HL-60 (cell line): Measurements from ENCODE around the gene PSMD8.

Source experiments
- DNase-seq, 2 experiments: peaks; one replicate each; pipeline ENCODE4 v3.0.0-alpha.2; 2010 to 2020; ENCODE audit warnings: low read depth in 1 of 2, low spot score in 1 of 2
- H3K27ac ChIP-seq: fragments of 250-450 bp; sonication (Bioruptor Pico); replicated peaks from 2 replicates; pipeline ENCODE4 v1.5.1; 2020; ENCODE audit warnings: mild to moderate bottlenecking, moderate library complexity
- H3K27me3 ChIP-seq: fragments of 250-450 bp; sonication (Bioruptor Pico); 2 replicates; pipeline ENCODE4 v1.5.1; 2021; ENCODE audit warnings: mild to moderate bottlenecking, moderate library complexity; ENCODE audit not compliant: insufficient read depth, poor library complexity, severe bottlenecking
- H3K4me3 ChIP-seq: replicated peaks from 2 replicates; pipeline ENCODE4 v1.5.1; 2011; ENCODE audit warnings: mild to moderate bottlenecking, control low read depth, low read length; ENCODE audit not compliant: insufficient read depth
- GABPA ChIP-seq: IDR thresholded peaks from 2 replicates; pipeline ENCODE4 v1.6.1; 2012; ENCODE audit warnings: low read depth
- POLR2AphosphoS5 ChIP-seq: IDR thresholded peaks from 2 replicates; pipeline ENCODE4 v1.6.1; 2012; ENCODE audit warnings: low read depth
- SPI1 ChIP-seq: IDR thresholded peaks from 2 replicates; pipeline ENCODE4 v1.6.1; 2012; ENCODE audit warnings: low read depth, mild to moderate bottlenecking, borderline replicate concordance
- TF ChIP-seq, protein P1 (sequence below): IDR thresholded peaks from one replicate; pipeline ENCODE4 v1.5.1; 2011; ENCODE audit warnings: low read length, control low read depth, inconsistent platforms; ENCODE audit not compliant: insufficient read depth
- TF ChIP-seq, protein P2 (sequence below): IDR thresholded peaks from 2 replicates; pipeline ENCODE4 v1.6.1; 2012; ENCODE audit warnings: low read depth; ENCODE audit not compliant: insufficient replicate concordance

PSMD8 gene

DNA sequence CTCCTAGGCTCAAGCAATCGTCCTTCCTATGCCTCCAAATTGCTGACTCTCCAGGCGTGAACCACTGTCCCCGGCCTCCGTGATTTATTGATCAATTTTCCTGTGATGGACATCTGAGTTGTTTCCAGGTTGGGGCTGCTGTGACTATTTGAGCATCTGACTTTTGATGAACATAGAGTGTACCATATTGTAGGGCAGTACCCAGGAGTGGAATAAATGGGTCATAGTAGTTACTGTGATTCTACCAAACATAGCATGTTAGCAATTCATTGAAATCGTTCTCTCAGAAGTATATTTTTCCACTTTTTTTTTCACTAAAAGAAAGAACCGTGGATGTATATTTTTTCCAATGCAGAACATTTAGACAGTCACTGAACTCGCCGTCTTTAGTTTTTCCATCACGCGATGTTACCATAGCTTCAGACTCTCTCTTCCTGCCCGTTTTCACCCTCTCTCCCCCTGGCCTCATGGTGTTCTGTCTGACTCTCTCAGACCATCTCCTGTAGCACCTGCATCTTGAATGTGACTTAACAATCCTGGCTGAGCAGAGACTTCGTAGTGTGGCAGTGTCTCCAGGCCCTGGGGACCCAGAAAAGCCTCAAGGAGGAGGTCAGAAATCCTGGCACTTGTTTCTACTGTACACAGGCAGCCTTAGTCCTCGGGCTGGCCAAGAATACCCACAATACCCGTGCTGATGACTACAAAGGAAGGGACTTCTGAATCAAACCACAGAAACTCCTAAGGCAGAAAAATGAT is 54.9 kb downstream of the PSMD8 start:
- Histone ChIP-seq H3K4me3 (no peak overlapping the region), H3K27ac (no peak overlapping the region), H3K27me3 (no peaks in the 10 kb centered on the region)
- DNase-seq = no peak
- no peak for TF ChIP-seq SPI1
- TF ChIP-seq, protein P1, sequence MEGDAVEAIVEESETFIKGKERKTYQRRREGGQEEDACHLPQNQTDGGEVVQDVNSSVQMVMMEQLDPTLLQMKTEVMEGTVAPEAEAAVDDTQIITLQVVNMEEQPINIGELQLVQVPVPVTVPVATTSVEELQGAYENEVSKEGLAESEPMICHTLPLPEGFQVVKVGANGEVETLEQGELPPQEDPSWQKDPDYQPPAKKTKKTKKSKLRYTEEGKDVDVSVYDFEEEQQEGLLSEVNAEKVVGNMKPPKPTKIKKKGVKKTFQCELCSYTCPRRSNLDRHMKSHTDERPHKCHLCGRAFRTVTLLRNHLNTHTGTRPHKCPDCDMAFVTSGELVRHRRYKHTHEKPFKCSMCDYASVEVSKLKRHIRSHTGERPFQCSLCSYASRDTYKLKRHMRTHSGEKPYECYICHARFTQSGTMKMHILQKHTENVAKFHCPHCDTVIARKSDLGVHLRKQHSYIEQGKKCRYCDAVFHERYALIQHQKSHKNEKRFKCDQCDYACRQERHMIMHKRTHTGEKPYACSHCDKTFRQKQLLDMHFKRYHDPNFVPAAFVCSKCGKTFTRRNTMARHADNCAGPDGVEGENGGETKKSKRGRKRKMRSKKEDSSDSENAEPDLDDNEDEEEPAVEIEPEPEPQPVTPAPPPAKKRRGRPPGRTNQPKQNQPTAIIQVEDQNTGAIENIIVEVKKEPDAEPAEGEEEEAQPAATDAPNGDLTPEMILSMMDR = no peak
- TF ChIP-seq, protein P2, sequence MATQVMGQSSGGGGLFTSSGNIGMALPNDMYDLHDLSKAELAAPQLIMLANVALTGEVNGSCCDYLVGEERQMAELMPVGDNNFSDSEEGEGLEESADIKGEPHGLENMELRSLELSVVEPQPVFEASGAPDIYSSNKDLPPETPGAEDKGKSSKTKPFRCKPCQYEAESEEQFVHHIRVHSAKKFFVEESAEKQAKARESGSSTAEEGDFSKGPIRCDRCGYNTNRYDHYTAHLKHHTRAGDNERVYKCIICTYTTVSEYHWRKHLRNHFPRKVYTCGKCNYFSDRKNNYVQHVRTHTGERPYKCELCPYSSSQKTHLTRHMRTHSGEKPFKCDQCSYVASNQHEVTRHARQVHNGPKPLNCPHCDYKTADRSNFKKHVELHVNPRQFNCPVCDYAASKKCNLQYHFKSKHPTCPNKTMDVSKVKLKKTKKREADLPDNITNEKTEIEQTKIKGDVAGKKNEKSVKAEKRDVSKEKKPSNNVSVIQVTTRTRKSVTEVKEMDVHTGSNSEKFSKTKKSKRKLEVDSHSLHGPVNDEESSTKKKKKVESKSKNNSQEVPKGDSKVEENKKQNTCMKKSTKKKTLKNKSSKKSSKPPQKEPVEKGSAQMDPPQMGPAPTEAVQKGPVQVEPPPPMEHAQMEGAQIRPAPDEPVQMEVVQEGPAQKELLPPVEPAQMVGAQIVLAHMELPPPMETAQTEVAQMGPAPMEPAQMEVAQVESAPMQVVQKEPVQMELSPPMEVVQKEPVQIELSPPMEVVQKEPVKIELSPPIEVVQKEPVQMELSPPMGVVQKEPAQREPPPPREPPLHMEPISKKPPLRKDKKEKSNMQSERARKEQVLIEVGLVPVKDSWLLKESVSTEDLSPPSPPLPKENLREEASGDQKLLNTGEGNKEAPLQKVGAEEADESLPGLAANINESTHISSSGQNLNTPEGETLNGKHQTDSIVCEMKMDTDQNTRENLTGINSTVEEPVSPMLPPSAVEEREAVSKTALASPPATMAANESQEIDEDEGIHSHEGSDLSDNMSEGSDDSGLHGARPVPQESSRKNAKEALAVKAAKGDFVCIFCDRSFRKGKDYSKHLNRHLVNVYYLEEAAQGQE = no peak
- no peak for TF ChIP-seq POLR2AphosphoS5
- no peak for TF ChIP-seq GABPA

DNA sequence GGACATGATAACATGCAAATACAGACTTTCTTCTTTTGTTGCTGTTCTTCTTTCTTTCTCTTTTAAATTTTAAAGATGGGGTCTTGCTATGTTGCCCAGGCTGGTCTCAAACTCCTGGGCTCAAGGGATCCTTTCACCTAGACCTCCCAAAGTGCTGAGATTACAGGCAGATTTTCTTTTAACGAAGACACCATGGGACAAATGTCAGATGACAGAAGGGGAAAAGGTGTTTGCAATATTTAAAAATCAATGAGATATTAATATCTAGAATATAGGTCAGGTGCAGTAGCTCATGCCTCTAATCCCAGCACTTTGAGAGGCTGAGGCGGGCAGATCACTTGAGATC is 55.4 kb downstream of the PSMD8 start:
- Histone ChIP-seq H3K27me3 (peaks cover 2% of the 10 kb centered on the region), H3K27ac (no peak overlapping the region), H3K4me3 (no peak overlapping the region)
- TF ChIP-seq POLR2AphosphoS5 (no peak), GABPA (no peak), SPI1 (no peak)
- TF ChIP-seq, protein P1 = no peak
- TF ChIP-seq, protein P2 = no peak
- no peak for DNase-seq

DNA sequence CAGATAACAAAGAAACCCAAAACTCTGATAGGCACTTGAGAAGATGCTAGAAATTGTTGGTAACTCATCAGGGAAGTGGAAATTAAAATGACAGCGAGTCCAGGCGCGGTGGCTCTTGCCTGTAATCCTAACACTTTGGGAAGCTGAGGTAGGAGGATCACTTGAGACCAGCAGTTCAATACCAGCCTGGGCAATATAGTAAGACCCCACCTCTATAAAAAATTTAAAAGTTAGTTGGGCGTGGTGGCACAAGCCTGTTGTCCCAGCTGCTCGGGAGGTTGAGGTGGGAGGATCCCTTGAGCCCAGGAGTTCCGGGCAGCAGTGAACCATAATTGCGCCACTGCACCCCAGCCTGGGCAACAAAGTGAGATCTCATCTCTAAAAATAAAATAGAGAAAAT is 56.6 kb downstream of the PSMD8 start:
- no peak for DNase-seq
- TF ChIP-seq, protein P2 = no peak
- TF ChIP-seq, protein P1 = no peak
- TF ChIP-seq GABPA (no peak), SPI1 (no peak)
- no peak overlapping the region for H3K27ac ChIP-seq
- no peak overlapping the region for H3K4me3 ChIP-seq
- H3K27me3 ChIP-seq = peaks cover 2% of the 10 kb centered on the region
